Epithelial cell of prostate (primary cell): Measurements from ENCODE around the gene FGF2.
"Not testable (repeated sequence)": the region's sequence is repeated elsewhere in the genome, so short reads cannot be mapped to it uniquely, and the experiment has no call there.

Experiments
- DNase-seq: peaks from one replicate; pipeline ENCODE4 v3.0.0-alpha.2; 2011; ENCODE audit warnings: low read depth, low spot score
- H3K27ac ChIP-seq: fragments of 450-650 bp; 2 replicates; pipeline ENCODE4 v1.5.1; 2017; ENCODE audit warnings: mild to moderate bottlenecking

The FGF2 gene

DNA sequence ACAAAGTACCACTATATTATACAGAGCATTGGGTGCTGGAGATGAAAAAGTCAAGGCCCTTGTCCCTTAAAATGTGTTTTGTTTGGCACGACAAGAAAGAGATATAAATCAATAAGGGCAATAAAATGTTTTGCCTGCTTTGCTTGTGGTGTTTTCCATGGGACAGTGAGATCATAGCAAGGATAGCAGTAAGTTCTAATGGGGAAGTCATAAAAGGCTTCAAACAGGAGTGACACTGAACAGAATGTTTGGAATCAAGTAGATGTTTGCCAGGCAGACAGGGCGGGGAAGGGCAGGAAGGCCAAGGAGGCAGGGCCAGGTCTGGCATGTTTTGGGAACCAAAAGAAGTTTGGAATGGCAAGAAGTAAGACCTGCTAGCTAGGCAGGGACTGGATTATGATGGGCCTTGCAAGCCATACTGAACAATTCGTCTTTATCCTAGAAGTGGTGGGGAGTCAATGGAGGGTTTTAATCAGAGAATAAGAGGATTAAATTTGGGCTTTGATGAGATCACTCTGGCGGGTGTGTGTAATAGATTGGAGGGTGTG lies 16.4 kb downstream of the FGF2 start:
- H3K27ac ChIP-seq: no peak overlapping the region
- DNase-seq: no peak

DNA sequence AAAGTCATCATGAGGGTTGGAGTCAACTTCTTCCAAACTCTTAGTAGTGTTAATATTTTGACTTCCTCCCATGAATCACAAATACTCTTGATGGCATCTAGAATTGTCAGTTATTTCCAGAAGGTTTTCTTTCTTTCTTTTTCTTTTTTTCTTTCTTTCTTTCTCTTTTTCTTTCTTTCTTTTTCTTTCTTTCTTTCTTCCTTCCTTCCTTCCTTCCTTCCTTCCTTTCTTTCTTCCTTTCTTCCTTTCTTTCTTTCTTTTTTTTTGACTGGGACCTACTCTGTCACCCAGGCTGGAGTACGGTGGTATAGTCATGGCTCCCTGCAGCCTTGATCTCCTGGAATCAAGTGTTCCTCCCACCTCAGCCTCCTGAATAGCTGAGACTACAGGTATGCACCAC lies 17.8 kb downstream of the FGF2 start:
- not testable (repeated sequence) for H3K27ac ChIP-seq, DNase-seq

GRCh38 chr4:122845066-122845465 lies 18.4 kb downstream of the FGF2 start:
- no peak overlapping the region for H3K27ac ChIP-seq
- DNase-seq: no peak

DNA sequence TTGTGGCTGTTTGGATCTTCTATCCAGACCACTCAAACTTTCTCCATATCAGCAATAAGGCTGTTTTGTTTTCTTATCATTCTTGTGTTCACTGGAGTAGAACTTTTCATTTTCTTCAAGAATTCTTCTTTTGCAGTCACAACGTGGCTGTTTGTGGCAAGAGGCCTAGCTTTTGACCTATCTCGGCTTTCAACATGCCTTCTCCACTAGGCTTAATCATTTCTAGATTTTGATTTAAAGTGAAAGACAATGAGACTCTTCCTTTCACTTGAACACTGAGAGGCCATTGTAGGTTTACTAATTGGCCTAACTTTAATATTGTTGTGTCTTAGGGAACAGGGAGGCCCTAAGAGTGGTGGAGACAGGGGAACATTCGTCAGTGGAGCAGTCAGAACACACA lies 19.1 kb downstream of the FGF2 start:
- no peak for DNase-seq

GRCh38 chr4:122847931-122848330 lies 21.3 kb downstream of the FGF2 start:
- H3K27ac ChIP-seq: no peak overlapping the region
- DNase-seq: no peak

More for the DNA sequence above, 19.1 kb downstream of the FGF2 start:
- no peak overlapping the region for H3K27ac ChIP-seq

DNA sequence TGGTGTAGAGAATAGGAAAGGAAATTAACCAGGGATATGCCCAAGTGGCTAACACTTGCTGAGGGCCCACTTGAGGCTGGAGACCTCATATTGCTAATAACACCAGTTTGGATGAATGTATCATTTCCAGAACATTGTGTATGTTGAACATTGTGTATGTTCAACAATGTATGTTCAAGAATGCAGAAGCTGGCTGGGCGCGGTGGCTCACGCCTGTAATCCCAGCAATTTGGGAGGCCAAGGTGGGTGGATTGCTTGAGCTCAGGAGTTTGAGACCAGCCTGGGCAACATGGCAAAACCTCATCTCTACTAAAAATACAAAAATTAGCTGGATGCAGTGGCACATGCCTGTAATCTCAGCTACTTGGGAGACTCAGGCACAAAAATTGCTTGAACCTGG lies 23.2 kb downstream of the FGF2 start:
- H3K27ac ChIP-seq, DNase-seq: not testable (repeated sequence)

DNA sequence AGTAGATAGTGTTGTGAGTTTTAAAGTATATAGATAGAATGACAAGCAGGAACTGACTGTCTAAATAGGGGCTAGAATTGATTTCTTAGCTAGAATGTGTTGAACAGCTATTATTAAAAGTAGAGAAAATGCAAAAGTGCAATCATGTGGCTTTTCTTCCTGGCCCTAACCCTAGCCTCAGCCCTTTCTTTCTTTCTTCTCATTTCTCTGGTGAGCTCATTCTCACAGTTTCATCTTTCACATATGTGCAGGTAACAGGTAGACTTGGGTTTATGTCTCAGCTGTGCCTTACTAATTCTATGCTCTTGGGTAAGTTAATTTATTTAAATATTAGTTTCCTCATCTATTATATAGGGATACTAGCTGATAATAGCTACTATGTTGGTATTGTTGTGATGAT lies 24.9 kb downstream of the FGF2 start:
- DNase-seq: no peak
- H3K27ac ChIP-seq: no peak overlapping the region

- no peak for DNase-seq
- no peak overlapping the region for H3K27ac ChIP-seq
These were observed 28.1 kb downstream of the FGF2 start for GRCh38 chr4:122854447-122855352.

- no peak for DNase-seq
- no peak overlapping the region for H3K27ac ChIP-seq
These were observed 28.8 kb downstream of the FGF2 start for GRCh38 chr4:122855353-122855890.

- no peak for DNase-seq
- H3K27ac ChIP-seq: no peak overlapping the region
These were observed 30.5 kb downstream of the FGF2 start for GRCh38 chr4:122857160-122857559.

DNA sequence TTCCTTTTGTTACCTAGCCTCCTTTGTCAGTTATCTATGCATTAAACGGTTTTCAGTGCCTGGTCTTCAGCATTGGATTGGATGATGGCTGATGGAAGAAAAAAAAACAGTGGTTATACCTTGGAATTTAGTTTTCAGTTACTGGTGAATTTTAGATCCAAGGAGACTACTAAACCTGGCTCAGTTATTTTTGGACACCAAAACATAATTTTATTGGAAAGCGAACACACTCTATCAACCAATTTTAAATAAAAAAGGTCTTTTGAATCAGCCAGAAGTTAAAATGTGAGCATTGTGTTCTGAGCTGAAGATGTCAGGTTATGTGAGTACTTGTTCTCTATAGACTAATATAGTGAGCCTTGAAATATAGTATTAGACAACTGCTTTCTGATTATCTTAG lies 32.1 kb downstream of the FGF2 start:
- no peak for DNase-seq
- no peak overlapping the region for H3K27ac ChIP-seq

DNA sequence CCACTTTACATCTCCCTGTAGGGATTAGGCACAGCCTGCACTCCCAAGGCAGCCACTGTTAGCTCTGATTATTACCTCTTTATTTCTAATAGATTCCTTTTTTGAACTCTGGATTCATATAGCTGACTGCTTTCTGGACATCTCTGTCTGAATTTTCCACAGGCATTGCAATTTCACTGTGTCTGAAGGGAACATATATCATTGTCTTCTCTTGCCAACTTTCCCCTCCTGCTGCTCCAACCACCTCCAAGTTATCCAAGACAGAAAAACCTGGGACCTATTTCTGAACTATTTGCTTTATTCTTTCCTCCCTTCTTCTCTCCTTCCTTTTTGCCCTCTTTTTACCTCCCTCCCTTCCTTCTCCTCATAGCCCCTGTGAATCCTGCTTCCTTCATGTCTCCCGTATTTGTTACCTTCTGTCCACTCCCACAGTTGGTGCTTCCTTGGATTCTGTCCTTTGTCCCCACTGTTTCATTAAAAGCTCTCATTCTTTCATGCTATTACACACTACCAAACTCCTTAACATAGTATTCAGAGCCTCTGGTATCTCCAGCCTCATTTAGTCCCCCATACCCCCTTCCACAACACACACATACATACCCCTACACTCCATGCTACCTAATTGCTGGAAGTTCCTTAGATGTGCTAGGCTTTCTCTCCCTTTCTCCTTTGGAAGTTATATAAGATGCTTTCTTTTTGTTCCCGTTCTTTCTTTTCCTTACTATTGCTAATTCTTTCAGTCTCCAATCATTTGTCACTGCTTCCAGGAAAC lies 34.7 kb downstream of the FGF2 start:
- no peak for DNase-seq

GRCh38 chr4:122863639-122864038 lies 37.0 kb downstream of the FGF2 start:
- H3K27ac ChIP-seq: no peak overlapping the region
- no peak for DNase-seq

More for the DNA sequence above, 34.7 kb downstream of the FGF2 start:
- no peak overlapping the region for H3K27ac ChIP-seq

DNA sequence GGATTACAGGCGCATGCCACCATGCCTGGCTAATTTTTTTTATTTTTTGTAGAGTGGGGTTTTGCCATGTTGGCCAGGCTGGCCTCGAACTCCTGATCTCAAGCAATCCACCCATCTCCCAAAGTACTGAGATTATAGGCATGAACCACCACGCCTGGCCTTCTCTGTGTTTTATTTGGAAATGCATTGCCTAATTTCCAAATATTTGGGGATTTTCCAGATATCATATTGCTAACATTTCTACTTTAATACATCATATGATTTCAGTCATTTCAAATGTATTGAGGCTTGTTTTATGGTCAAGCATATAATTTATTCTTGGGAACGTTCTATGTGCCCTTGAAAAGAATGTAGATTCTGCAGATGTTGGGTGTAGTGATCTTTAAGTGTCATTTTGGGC lies 38.8 kb downstream of the FGF2 start:
- DNase-seq: no peak
- no peak overlapping the region for H3K27ac ChIP-seq

GRCh38 chr4:122868235-122868634 lies 41.6 kb downstream of the FGF2 start:
- DNase-seq, H3K27ac ChIP-seq: not testable (repeated sequence)

DNA sequence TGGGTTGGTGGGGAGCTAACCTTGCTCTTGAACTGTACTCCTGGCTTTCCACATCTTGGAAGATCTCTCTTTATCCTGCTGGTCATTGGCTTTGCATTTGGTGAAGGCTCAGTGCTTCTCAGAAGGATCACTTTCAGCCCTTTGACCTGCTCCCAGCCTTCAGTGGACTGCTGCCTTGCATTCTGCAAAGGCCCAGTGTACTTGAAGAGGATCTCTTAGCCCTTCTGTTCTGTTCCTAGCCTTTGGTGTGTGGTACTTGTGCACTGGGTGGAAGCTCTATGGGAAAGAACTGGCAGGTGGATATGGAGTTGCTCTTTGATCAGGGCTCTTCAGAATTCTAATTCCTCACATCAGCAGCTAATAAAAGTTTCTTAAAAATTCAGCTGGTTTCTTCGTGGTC lies 46.5 kb downstream of the FGF2 start:
- DNase-seq: no peak
- H3K27ac ChIP-seq: peak overlapping the region; percentile 80

DNA sequence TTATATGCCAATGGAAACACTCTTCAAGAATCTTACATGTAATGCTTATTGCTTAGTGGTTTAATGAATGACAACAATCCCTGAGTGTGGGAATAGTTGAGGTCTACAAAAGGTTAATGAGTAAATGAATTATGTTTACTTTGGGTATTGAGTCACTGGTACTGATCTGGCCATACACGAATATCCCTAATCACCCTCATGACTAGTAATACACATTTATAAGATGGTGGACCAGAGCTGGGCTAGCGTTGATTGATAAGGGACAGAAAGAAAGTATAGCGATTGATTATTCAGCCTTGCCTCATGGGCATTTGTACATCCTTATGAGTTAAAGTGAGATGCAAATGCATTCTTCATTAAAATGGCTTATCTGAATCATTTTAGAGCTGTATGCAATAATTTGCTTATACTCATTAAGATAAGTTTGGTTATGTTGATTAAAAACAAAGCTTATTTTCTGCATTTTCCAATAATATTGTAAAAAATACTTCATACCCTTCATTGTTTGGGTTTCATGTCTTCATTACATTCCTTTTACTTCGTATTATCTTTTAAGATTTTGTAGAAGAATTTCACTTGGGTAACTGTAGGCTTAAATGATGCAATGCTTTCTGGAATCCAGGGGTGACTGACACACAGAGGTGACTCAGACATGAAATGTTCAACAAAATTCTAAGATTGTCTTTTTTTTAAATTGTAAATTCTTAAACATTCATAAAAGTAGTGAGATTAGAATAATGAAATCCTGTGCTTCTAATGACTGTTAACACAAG lies 47.4 kb downstream of the FGF2 start:
- DNase-seq: peak; percentile 56
- peak overlapping the region; percentile 80 for H3K27ac ChIP-seq

DNA sequence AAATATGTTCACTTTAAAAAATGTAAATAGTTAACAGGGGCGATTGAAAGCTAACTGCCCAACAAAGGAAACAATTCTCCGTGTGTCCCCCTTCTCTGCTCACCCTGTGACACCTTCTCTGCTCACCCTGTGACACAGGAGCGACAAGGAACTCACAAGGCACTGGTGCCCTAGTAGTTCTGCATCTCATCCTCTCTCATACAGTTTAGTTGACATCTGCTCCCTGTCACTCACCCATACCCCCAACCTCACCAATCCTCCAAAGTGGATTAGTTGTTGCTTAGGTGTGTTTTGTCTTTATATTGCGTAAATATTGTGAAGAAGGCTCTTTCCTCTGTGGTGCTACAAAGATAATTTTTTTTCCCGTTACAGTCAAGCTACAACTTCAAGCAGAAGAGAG lies 49.3 kb downstream of the FGF2 start:
- no peak overlapping the region for H3K27ac ChIP-seq
- DNase-seq: no peak

GRCh38 chr4:122876456-122876855 lies 49.8 kb downstream of the FGF2 start:
- DNase-seq: no peak
- H3K27ac ChIP-seq: no peak overlapping the region

DNA sequence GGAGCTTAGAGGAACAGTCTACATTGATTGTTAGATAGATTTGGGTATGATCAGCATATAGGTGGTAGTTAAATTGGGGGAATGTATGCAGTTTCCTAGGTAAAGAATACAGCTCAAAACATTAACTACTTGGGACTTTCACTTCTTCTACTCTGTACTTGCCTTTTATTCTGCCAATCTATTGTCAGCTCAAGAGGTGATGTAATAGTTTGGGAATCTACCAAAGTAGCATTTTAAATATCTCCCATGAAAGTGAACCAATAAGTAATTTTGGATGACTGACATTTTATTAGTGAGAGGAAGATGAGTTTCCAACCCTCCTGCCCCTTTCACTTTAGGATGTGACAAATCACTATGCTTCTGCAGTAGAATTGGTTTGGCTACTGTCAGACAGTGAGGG lies 52.4 kb downstream of the FGF2 start:
- no peak overlapping the region for H3K27ac ChIP-seq
- DNase-seq: no peak
